CD4-positive, alpha-beta memory T cell (primary cell): Measurements from ENCODE around the gene DTHD1. TPM values are rescaled to one million over a fixed set of nuclear protein-coding genes. Genes with fewer than 3 reads are reported as not detected.

Source experiments
- CTCF ChIA-PET: fragments of 350-600 bp; sonication (Branson Sonifier 250); formaldehyde crosslinking; loops from one replicate; lab custom pipeline; 2021; ENCODE audit warnings: inconsistent platforms; ENCODE audit not compliant: partially characterized antibody; lab: Charles Lee
- POLR2A ChIA-PET: fragments of 350-600 bp; sonication (Branson Sonifier 250); formaldehyde crosslinking; loops from one replicate; lab custom pipeline; 2021; ENCODE audit not compliant: partially characterized antibody; lab: Charles Lee
- DNase-seq, 5 donors: peaks; one replicate each; pipeline versions ENCODE4 v3.0.0 to v3.0.0-alpha.2; 2020 to 2022; ENCODE audit warnings: mixed read lengths in 1 of 5
- H3K27ac ChIP-seq: one replicate; pipeline ENCODE4 v1.7.0; 2013; ENCODE audit warnings: low read depth, low read length
- H3K27me3 ChIP-seq: 2 replicates; pipeline ENCODE4 v1.7.0; 2013; ENCODE audit warnings: mild to moderate bottlenecking, low read length, moderate library complexity; ENCODE audit not compliant: insufficient read depth
- H3K36me3 ChIP-seq: 2 replicates; pipeline ENCODE4 v1.7.0; 2013; ENCODE audit warnings: mild to moderate bottlenecking, low read length, moderate library complexity; ENCODE audit not compliant: insufficient read depth
- H3K4me1 ChIP-seq: 2 replicates; pipeline ENCODE4 v1.7.0; 2013; ENCODE audit warnings: mild to moderate bottlenecking, low read length, moderate library complexity; ENCODE audit not compliant: insufficient read depth
- H3K4me3 ChIP-seq, 2 donors: one replicate each; pipeline ENCODE4 v1.7.0; 2013; ENCODE audit warnings: low read length in 2 of 2, mild to moderate bottlenecking in 1 of 2
- H3K9me3 ChIP-seq, 2 donors: one replicate each; pipeline ENCODE4 v1.7.0; 2013; ENCODE audit warnings: low read length in 2 of 2, control low read depth in 1 of 2; ENCODE audit not compliant: control insufficient read depth in 1 of 2
- H3K27ac Mint-ChIP-seq, 7 donors: one replicate each; pipeline ENCODE4 v1.8.0; 2020 to 2021; ENCODE audit warnings: mixed read lengths in 7 of 7, mild to moderate bottlenecking in 6 of 7, inconsistent platforms in 3 of 7, moderate library complexity in 3 of 7
- H3K27me3 Mint-ChIP-seq, 2 donors: one replicate each; pipeline ENCODE4 v1.8.0; 2020 to 2021; ENCODE audit warnings: mixed read lengths in 2 of 2
- H3K36me3 Mint-ChIP-seq, 2 donors: one replicate each; pipeline ENCODE4 v1.8.0; 2020 to 2021; ENCODE audit warnings: mixed read lengths in 2 of 2, inconsistent platforms in 1 of 2, mild to moderate bottlenecking in 1 of 2
- H3K4me1 Mint-ChIP-seq, 4 donors: one replicate each; pipeline ENCODE4 v1.8.0; 2020 to 2021; ENCODE audit warnings: mixed read lengths in 4 of 4, mild to moderate bottlenecking in 1 of 4
- H3K4me3 Mint-ChIP-seq, 8 donors: one replicate each; pipeline ENCODE4 v1.8.0; 2020 to 2021; ENCODE audit warnings: mixed read lengths in 8 of 8, mild to moderate bottlenecking in 7 of 8, moderate library complexity in 6 of 8, inconsistent platforms in 3 of 8
- H3K9me3 Mint-ChIP-seq, 8 donors: one replicate each; pipeline ENCODE4 v1.8.0; 2020 to 2021; ENCODE audit warnings: mixed read lengths in 8 of 8, mild to moderate bottlenecking in 5 of 8, inconsistent platforms in 3 of 8, moderate library complexity in 1 of 8
- intact Hi-C: fragments of 100-400 bp; cut with micrococcal nuclease; formaldehyde crosslinking; loops from one replicate; pipeline ENCODE4 v1.15.1; 2023
- polyA plus RNA-seq, 2 donors: library from polyadenylated mRNA; unstranded; fragments of 300-500 nt; fragmentation: Illumina TruSeq; gene quantifications; one replicate each; pipeline ENCODE4 v1.2.3, GENCODE V29; 2021
- total RNA-seq, 2 experiments: library from RNA; stranded (reverse); gene quantifications; one replicate each; pipeline ENCODE4 v1.2.3, GENCODE V29; 2021

The DTHD1 gene
- total and polyA plus RNA-seq, 4 experiments from 2014 or later: 0.16 to 1.4 (median 1.2) TPM; not detected in 1

GRCh38 chr4:36254371-36254770 lies 27.0 kb upstream of the DTHD1 start:
- H3K27ac Mint-ChIP-seq: peak overlapping the region; percentile 77 to 94 (median 84)
- no peak overlapping the region for H3K4me3 ChIP-seq
- H3K27me3 Mint-ChIP-seq: no peaks in the 10 kb centered on the region
- no peaks in the 10 kb centered on the region for H3K27me3 ChIP-seq
- no peaks in the 10 kb centered on the region for H3K9me3 ChIP-seq
- H3K9me3 Mint-ChIP-seq: no peaks in the 10 kb centered on the region
- peak overlapping the region in 5 of 8 donors; percentile 1 to 63 (median 41) for H3K4me3 Mint-ChIP-seq
- peaks cover 36 to 60% (median 44%) of the 10 kb centered on the region in 4 donors for H3K4me1 Mint-ChIP-seq
- no peaks in the 10 kb centered on the region for H3K36me3 ChIP-seq
- H3K4me1 ChIP-seq: peaks cover 49% of the 10 kb centered on the region
- ChIA-PET CTCF (interaction anchor here (0.7 to 5.2 kb wide), 6 partner anchors 11 to 145 kb away, joined by 3 to 69 read pairs (median 10); partner anchors contain the start of gene ARAP2), POLR2A (interaction anchor here (0.6 to 12.4 kb wide), 5 partner anchors 10 to 141 kb away, joined by 3 to 137 read pairs (median 10); partner anchors contain the start of genes ARAP2 and DTHD1)
- no peaks in the 10 kb centered on the region for H3K36me3 Mint-ChIP-seq
- intact Hi-C loops: loop anchor here (2.0 kb wide), 2 partner anchors 14 to 68 kb away; no protein-coding TSS in a partner anchor
- DNase-seq: no peak
- H3K27ac ChIP-seq: no peak overlapping the region

- Histone ChIP-seq H3K27me3 (no peaks in the 10 kb centered on the region), H3K9me3 (no peaks in the 10 kb centered on the region), H3K36me3 (no peaks in the 10 kb centered on the region), H3K4me1 (peaks cover 48% of the 10 kb centered on the region), H3K4me3 (no peak overlapping the region), H3K27ac (peak overlapping the region; percentile 27)
- CTCF ChIA-PET: interaction anchor here (1.3 to 5.2 kb wide), 5 partner anchors 12 to 94 kb away, joined by 3 to 69 read pairs (median 5); partner anchors contain the start of gene ARAP2
- intact Hi-C loops: loop anchor here (1.0 to 2.0 kb wide), 6 partner anchors 11 to 139 kb away; partner anchors contain the start of gene ARAP2
- Mint-ChIP-seq H3K9me3 (no peaks in the 10 kb centered on the region), H3K36me3 (no peaks in the 10 kb centered on the region), H3K27ac (peak overlapping the region; percentile 83 to 96 (median 92)), H3K4me3 (peak overlapping the region; percentile 71 to 88 (median 80)), H3K27me3 (no peaks in the 10 kb centered on the region), H3K4me1 (peaks cover 35 to 55% (median 40%) of the 10 kb centered on the region in 4 donors)
- POLR2A ChIA-PET: interaction anchor here (0.8 to 12.4 kb wide), 10 partner anchors 11 to 139 kb away, joined by 3 to 137 read pairs (median 6); partner anchors contain the start of genes ARAP2 and DTHD1
- DNase-seq: peak; percentile 83 to 91 (median 89)
Observed at GRCh38 chr4:36255577-36255976, 25.8 kb upstream of the DTHD1 start.

GRCh38 chr4:36256398-36256891 lies 25.0 kb upstream of the DTHD1 start:
- Histone ChIP-seq H3K27me3 (no peaks in the 10 kb centered on the region), H3K9me3 (no peaks in the 10 kb centered on the region), H3K4me3 (peak overlapping the region in 1 of 2 donors; percentile 30), H3K27ac (peak overlapping the region; percentile 42), H3K36me3 (no peaks in the 10 kb centered on the region), H3K4me1 (peaks cover 48% of the 10 kb centered on the region)
- POLR2A ChIA-PET: interaction anchor here (1.0 to 12.4 kb wide), 5 partner anchors 13 to 41 kb away, joined by 3 to 101 read pairs (median 3); partner anchors contain the start of genes ARAP2 and DTHD1
- DNase-seq: no peak
- Mint-ChIP-seq H3K4me3 (peak overlapping the region; percentile 12 to 81 (median 76)), H3K4me1 (peaks cover 35 to 54% (median 40%) of the 10 kb centered on the region in 4 donors), H3K36me3 (no peaks in the 10 kb centered on the region), H3K9me3 (peaks cover 0 to 2% (median 0%) of the 10 kb centered on the region in 8 donors), H3K27ac (peak overlapping the region; percentile 54 to 96 (median 92)), H3K27me3 (no peaks in the 10 kb centered on the region)
- CTCF ChIA-PET: interaction anchor here (1.0 to 5.2 kb wide), 3 partner anchors 13 to 144 kb away, joined by 3 to 69 read pairs (median 4); partner anchors contain the start of gene ARAP2
- intact Hi-C loops: no loop called here

- Mint-ChIP-seq H3K36me3 (no peaks in the 10 kb centered on the region), H3K27me3 (no peaks in the 10 kb centered on the region), H3K9me3 (peaks cover 0 to 2% (median 0%) of the 10 kb centered on the region in 8 donors), H3K4me1 (peaks cover 10 to 24% (median 18%) of the 10 kb centered on the region in 4 donors), H3K4me3 (no peak overlapping the region), H3K27ac (no peak overlapping the region)
- DNase-seq: no peak
- H3K4me1 ChIP-seq: peaks cover 12% of the 10 kb centered on the region
- ChIA-PET CTCF (no interaction called here), POLR2A (interaction anchor here (1.3 to 6.8 kb wide), 3 partner anchors 7 to 18 kb away, joined by 3 to 43 read pairs (median 9); partner anchors contain the start of gene ARAP2)
- H3K36me3 ChIP-seq: no peaks in the 10 kb centered on the region
- no peaks in the 10 kb centered on the region for H3K9me3 ChIP-seq
- H3K27me3 ChIP-seq: no peaks in the 10 kb centered on the region
- H3K4me3 ChIP-seq: no peak overlapping the region
- intact Hi-C loops: no loop called here
- no peak overlapping the region for H3K27ac ChIP-seq
Observed at GRCh38 chr4:36260731-36261130, 20.7 kb upstream of the DTHD1 start.

- H3K36me3 ChIP-seq: no peaks in the 10 kb centered on the region
- ChIA-PET CTCF (no interaction called here), POLR2A (interaction anchor here (1.0 to 1.9 kb wide), 3 partner anchors 11 to 22 kb away, joined by 3 to 9 read pairs (median 4); partner anchors contain the start of gene ARAP2)
- peaks cover 21% of the 10 kb centered on the region for H3K4me1 ChIP-seq
- H3K27me3 ChIP-seq: no peaks in the 10 kb centered on the region
- H3K9me3 ChIP-seq: no peaks in the 10 kb centered on the region
- peak overlapping the region in 1 of 7 donors; percentile 7 for H3K27ac Mint-ChIP-seq
- H3K27me3 Mint-ChIP-seq: no peaks in the 10 kb centered on the region
- peaks cover 15 to 32% (median 25%) of the 10 kb centered on the region in 4 donors for H3K4me1 Mint-ChIP-seq
- H3K36me3 Mint-ChIP-seq: no peaks in the 10 kb centered on the region
- no peak overlapping the region for H3K4me3 ChIP-seq
- H3K9me3 Mint-ChIP-seq: peaks cover 0 to 2% (median 0%) of the 10 kb centered on the region in 8 donors
- no peak overlapping the region for H3K4me3 Mint-ChIP-seq
- intact Hi-C loops: no loop called here
- DNase-seq: no peak
- no peak overlapping the region for H3K27ac ChIP-seq
Observed at GRCh38 chr4:36264207-36264826, 17.1 kb upstream of the DTHD1 start.

GRCh38 chr4:36267486-36268268 lies 13.7 kb upstream of the DTHD1 start:
- Histone ChIP-seq H3K4me3 (no peak overlapping the region), H3K27me3 (no peaks in the 10 kb centered on the region), H3K27ac (peak overlapping the region; percentile 44), H3K4me1 (peaks cover 26% of the 10 kb centered on the region), H3K36me3 (no peaks in the 10 kb centered on the region), H3K9me3 (no peaks in the 10 kb centered on the region)
- no peaks in the 10 kb centered on the region for H3K27me3 Mint-ChIP-seq
- intact Hi-C loops: loop anchor here (2.0 kb wide), 1 partner anchor 19 kb away; no protein-coding TSS in a partner anchor
- peak overlapping the region in 1 of 8 donors; percentile 53 for H3K4me3 Mint-ChIP-seq
- DNase-seq: peak in 1 of 5 donors; percentile 23
- peaks cover 21 to 38% (median 27%) of the 10 kb centered on the region in 4 donors for H3K4me1 Mint-ChIP-seq
- CTCF ChIA-PET: interaction anchor here (0.7 to 2.8 kb wide), 8 partner anchors 9 to 131 kb away, joined by 3 to 14 read pairs (median 4); partner anchors contain the start of gene ARAP2
- no peaks in the 10 kb centered on the region for H3K9me3 Mint-ChIP-seq
- POLR2A ChIA-PET: interaction anchor here (1.1 to 2.8 kb wide), 8 partner anchors 8 to 66 kb away, joined by 4 to 21 read pairs (median 8); partner anchors contain the start of genes ARAP2 and DTHD1
- H3K36me3 Mint-ChIP-seq: no peaks in the 10 kb centered on the region
- H3K27ac Mint-ChIP-seq: peak overlapping the region; percentile 17 to 94 (median 88)
